ENCODE results near the gene BLID. TPM values are rescaled to one million over a fixed set of nuclear protein-coding genes. Genes with fewer than 3 reads are reported as not detected.

The BLID gene
- polyA plus RNA-seq, 1 donor (not counting 4 experiments of a cell fraction or from before 2014, with no cell fraction given) = 0.18 TPM

DNA sequence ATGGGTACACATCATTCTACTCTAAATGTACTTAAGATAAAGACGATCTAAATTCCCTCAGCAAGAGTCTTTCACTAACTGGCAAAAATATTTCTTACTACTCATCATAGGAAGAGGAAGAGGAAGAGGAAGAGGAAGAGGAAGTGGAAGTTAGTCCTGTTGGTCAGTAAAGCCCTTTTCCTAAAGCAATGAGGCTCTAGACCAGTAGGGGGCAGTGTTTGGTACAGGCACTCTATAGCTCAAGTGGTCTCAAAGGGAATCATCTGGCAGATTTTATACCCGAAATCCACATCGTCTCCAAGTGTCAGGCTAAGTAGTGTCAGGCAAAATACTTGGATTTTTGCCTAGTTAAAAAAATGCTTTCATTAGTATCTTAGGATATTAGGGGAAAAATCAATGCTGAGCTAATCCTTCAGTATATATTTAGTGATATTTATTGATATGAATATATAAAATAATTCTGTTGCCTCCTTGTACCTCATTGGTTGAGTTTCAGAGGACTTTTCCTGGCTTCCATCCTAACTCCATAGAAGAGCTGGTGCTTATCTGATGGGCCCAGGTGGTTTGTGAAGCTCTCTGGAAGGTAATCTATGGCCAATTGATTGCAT lies 7.7 kb downstream of the BLID start:
- Histone ChIP-seq H3K4me1 (ENCODE audit: control insufficient read depth, extremely low read depth, insufficient read depth, low read length) (peaks cover 17% of the 10 kb centered on the region), H3K27me3 (ENCODE audit: control insufficient read depth, extremely low read depth, insufficient read depth, low read length) (no peaks in the 10 kb centered on the region), H3K27ac (ENCODE audit: control insufficient read depth, insufficient read depth, low read length) (no peak overlapping the region), H4K20me1 (ENCODE audit: control insufficient read depth, extremely low read depth, insufficient read depth, low read length) (no peaks in the 10 kb centered on the region), H2AFZ (ENCODE audit: control insufficient read depth, low read length) (no peak overlapping the region), H3K79me2 (ENCODE audit: control insufficient read depth, insufficient read depth, low read length) (peaks cover 1% of the 10 kb centered on the region), H3K36me3 (ENCODE audit: control insufficient read depth in 2 of 2, extremely low read depth in 1 of 2, insufficient read depth in 2 of 2, low read length in 2 of 2) (peaks cover 1 to 15% of the 10 kb centered on the region in 2 experiments), H3K4me3 (ENCODE audit: control insufficient read depth in 2 of 3, extremely low read depth in 1 of 3, insufficient read depth in 2 of 3, low read depth in 1 of 3, low read length in 3 of 3) (no peak overlapping the region), H3K4me2 (ENCODE audit: control insufficient read depth, extremely low read depth, insufficient read depth, low read depth, low read length) (no peak overlapping the region), H3K9me1 (ENCODE audit: control insufficient read depth, extremely low read depth, insufficient read depth, low read length) (no peaks in the 10 kb centered on the region), H3K9ac (ENCODE audit: control insufficient read depth, extremely low read depth, insufficient read depth, low read length) (no peak overlapping the region), H3K9me3 (ENCODE audit: control insufficient read depth, low read depth, low read length) (no peaks in the 10 kb centered on the region)
- dilution Hi-C loops (cut with MboI; ENCODE audit: extremely low pct_ligation_motif_present, low sequenced_read_pairs) = no loop called here
- DNase-seq (ENCODE audit: low read depth, low spot score) = no peak
- peak; percentile 67 for FAIRE-seq
- TF ChIP-seq, protein P1, sequence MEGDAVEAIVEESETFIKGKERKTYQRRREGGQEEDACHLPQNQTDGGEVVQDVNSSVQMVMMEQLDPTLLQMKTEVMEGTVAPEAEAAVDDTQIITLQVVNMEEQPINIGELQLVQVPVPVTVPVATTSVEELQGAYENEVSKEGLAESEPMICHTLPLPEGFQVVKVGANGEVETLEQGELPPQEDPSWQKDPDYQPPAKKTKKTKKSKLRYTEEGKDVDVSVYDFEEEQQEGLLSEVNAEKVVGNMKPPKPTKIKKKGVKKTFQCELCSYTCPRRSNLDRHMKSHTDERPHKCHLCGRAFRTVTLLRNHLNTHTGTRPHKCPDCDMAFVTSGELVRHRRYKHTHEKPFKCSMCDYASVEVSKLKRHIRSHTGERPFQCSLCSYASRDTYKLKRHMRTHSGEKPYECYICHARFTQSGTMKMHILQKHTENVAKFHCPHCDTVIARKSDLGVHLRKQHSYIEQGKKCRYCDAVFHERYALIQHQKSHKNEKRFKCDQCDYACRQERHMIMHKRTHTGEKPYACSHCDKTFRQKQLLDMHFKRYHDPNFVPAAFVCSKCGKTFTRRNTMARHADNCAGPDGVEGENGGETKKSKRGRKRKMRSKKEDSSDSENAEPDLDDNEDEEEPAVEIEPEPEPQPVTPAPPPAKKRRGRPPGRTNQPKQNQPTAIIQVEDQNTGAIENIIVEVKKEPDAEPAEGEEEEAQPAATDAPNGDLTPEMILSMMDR (optimal IDR thresholded peaks at IDR 0.05 in 1 of 3, IDR thresholded peaks at IDR 0.05 in 1 of 3, conservative IDR thresholded peaks at IDR 0.05 in 1 of 3; ENCODE audit: extremely low read depth in 1 of 3, insufficient read depth in 2 of 3, low read length in 3 of 3) = peak; percentile 71 to 76 (median 73)
- no peak for TF ChIP-seq EZH2 (IDR thresholded peaks at IDR 0.05; ENCODE audit: low read length)

DNA sequence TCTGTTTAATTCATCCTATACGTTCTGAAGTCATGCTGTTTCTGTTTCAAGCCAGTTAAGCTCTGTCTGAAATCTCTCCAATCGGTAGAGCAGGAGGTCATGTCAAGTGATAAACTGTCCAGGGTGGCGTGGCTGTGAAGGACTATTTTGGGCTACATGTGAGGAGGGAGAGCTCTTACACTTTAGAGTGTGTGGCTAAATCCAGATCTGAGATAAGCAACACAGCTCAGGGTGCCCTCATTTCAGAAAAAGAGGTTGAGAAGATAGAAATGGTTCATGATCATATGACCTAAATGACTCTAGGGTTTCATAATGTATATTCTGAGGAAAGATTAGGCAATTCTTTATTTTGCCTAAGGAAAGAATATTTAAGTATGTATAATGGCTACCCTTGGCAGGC lies 8.4 kb downstream of the BLID start:
- H3K4me3 ChIP-seq (ENCODE audit: control insufficient read depth in 2 of 3, extremely low read depth in 1 of 3, insufficient read depth in 2 of 3, low read depth in 1 of 3, low read length in 3 of 3) = no peak overlapping the region
- H3K4me2 ChIP-seq (ENCODE audit: control insufficient read depth, extremely low read depth, insufficient read depth, low read depth, low read length) = no peak overlapping the region
- H3K36me3 ChIP-seq (ENCODE audit: control insufficient read depth in 2 of 2, extremely low read depth in 1 of 2, insufficient read depth in 2 of 2, low read length in 2 of 2) = peaks cover 1 to 14% of the 10 kb centered on the region in 2 experiments
- TF ChIP-seq, protein P1 (optimal IDR thresholded peaks at IDR 0.05 in 1 of 3, IDR thresholded peaks at IDR 0.05 in 1 of 3, conservative IDR thresholded peaks at IDR 0.05 in 1 of 3; ENCODE audit: extremely low read depth in 1 of 3, insufficient read depth in 2 of 3, low read length in 3 of 3) = no peak
- no peak for TF ChIP-seq EZH2 (IDR thresholded peaks at IDR 0.05; ENCODE audit: low read length)
- dilution Hi-C loops (cut with MboI; ENCODE audit: extremely low pct_ligation_motif_present, low sequenced_read_pairs) = no loop called here
- H3K27me3 ChIP-seq (ENCODE audit: control insufficient read depth, extremely low read depth, insufficient read depth, low read length) = no peaks in the 10 kb centered on the region
- DNase-seq (ENCODE audit: low read depth, low spot score) = no peak
- peaks cover 1% of the 10 kb centered on the region for H3K79me2 ChIP-seq (ENCODE audit: control insufficient read depth, insufficient read depth, low read length)
- H2AFZ ChIP-seq (ENCODE audit: control insufficient read depth, low read length) = no peak overlapping the region
- H3K9me3 ChIP-seq (ENCODE audit: control insufficient read depth, low read depth, low read length) = no peaks in the 10 kb centered on the region
- H3K9ac ChIP-seq (ENCODE audit: control insufficient read depth, extremely low read depth, insufficient read depth, low read length) = no peak overlapping the region
- no peak for FAIRE-seq
- no peaks in the 10 kb centered on the region for H3K9me1 ChIP-seq (ENCODE audit: control insufficient read depth, extremely low read depth, insufficient read depth, low read length)
- peaks cover 24% of the 10 kb centered on the region for H3K4me1 ChIP-seq (ENCODE audit: control insufficient read depth, extremely low read depth, insufficient read depth, low read length)
- H3K27ac ChIP-seq (ENCODE audit: control insufficient read depth, insufficient read depth, low read length) = no peak overlapping the region
- H4K20me1 ChIP-seq (ENCODE audit: control insufficient read depth, extremely low read depth, insufficient read depth, low read length) = no peaks in the 10 kb centered on the region

Data from keratinocyte (primary cell).